Peyer's patch (tissue), 4 donors: ENCODE measurements around the gene GIPR. TPM values are rescaled to one million over a fixed set of nuclear protein-coding genes. Genes with fewer than 3 reads are reported as not detected.
A peak's percentile ranks its signal among the peaks of the same experiment; 100 is the strongest.
"Not testable (repeated sequence)": the region's sequence is repeated elsewhere in the genome, so short reads cannot be mapped to it uniquely, and the experiment has no call there.

ENCODE experiments used
- DNase-seq, 3 donors: peaks; one replicate each; pipeline ENCODE4 v3.0.0-alpha.2; 2017 to 2019
- H3K27ac ChIP-seq, 4 donors: fragments of 200-600 bp; sonication (generic); one replicate each; pipeline ENCODE4 v1.5.1; 2016 to 2019
- H3K27me3 ChIP-seq, 2 donors: fragments of 200-600 bp; sonication (generic); one replicate each; pipeline ENCODE4 v1.5.1; 2019
- H3K36me3 ChIP-seq, 3 donors: fragments of 200-600 bp; sonication (generic); one replicate each; pipeline ENCODE4 v1.5.1; 2016 to 2019
- H3K4me1 ChIP-seq, 4 donors: fragments of 200-600 bp; sonication (generic); one replicate each; pipeline ENCODE4 v1.5.1; 2016 to 2019
- H3K4me3 ChIP-seq, 4 donors: fragments of 200-600 bp; sonication (generic); 1 replicate in 3 of 4; 2 replicates in 1 of 4; pipeline ENCODE4 v1.5.1; 2016 to 2019; ENCODE audit warnings: mild to moderate bottlenecking in 1 of 4
- H3K9me3 ChIP-seq, 4 donors: fragments of 200-600 bp; sonication (generic); one replicate each; pipeline ENCODE4 v1.5.1; 2016 to 2019; ENCODE audit warnings: mild to moderate bottlenecking in 1 of 4
- CTCF ChIP-seq, 6 experiments: fragments of 450-650 bp in 4 of 6; fragments of 200-600 bp in 2 of 6; sonication (generic) in 1 of 6; IDR thresholded peaks; one replicate each; pipeline ENCODE4 v1.5.1; 2017 to 2019; ENCODE audit warnings: antibody characterized with exemption in 6 of 6, mild to moderate bottlenecking in 3 of 6, moderate library complexity in 1 of 6
- POLR2A ChIP-seq, 2 donors: fragments of 450-650 bp; IDR thresholded peaks; one replicate each; pipeline ENCODE4 v1.5.1; 2017; ENCODE audit warnings: antibody characterized with exemption in 2 of 2, mild to moderate bottlenecking in 2 of 2, moderate library complexity in 2 of 2
- total RNA-seq, 4 donors: library from RNA; depleted of rRNA; stranded (reverse); fragments of >200 nt; gene quantifications; one replicate each; pipeline ENCODE4 v1.1.0, GENCODE V29; 2016

Gene GIPR
- total RNA-seq, 4 donors from 2014 or later = 4.6 to 6.0 (median 5.6) TPM; not detected in 1

DNA sequence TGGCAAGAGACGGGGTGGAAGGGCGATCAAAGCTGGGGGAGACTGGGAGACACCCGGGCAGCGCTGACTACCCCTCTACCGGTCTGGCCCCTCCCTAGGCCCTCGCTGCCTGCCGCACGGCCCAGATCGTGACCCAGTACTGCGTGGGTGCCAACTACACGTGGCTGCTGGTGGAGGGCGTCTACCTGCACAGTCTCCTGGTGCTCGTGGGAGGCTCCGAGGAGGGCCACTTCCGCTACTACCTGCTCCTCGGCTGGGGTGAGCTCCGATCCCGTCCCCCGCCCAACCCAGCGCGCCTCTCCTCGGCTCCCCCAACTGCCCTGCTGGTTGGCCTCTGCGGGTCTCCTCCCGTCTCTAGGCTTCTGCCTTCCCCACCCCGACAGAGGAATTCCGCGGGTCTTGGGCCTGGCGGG, 8.8 kb downstream of the GIPR start:
- H3K27me3 ChIP-seq = no peaks in the 10 kb centered on the region
- H3K27ac ChIP-seq = peak overlapping the region in 2 of 4 donors; percentile 35 to 55
- no peak for TF ChIP-seq CTCF (IDR thresholded peaks at IDR 0.05)
- TF ChIP-seq POLR2A (IDR thresholded peaks at IDR 0.05) = no peak
- H3K4me3 ChIP-seq = peak overlapping the region; percentile 26 to 55 (median 52)
- H3K9me3 ChIP-seq = no peaks in the 10 kb centered on the region
- H3K4me1 ChIP-seq = peaks cover 0 to 18% (median 8%) of the 10 kb centered on the region in 4 donors
- peak in 2 of 3 donors; percentile 51 to 71 for DNase-seq
- H3K36me3 ChIP-seq = no peaks in the 10 kb centered on the region

- peak; percentile 95 to 97 (median 96) for DNase-seq
- Histone ChIP-seq H3K4me1 (peaks cover 0 to 21% (median 8%) of the 10 kb centered on the region in 4 donors), H3K27ac (peak overlapping the region in 2 of 4 donors; percentile 35 to 55), H3K27me3 (no peaks in the 10 kb centered on the region), H3K9me3 (no peaks in the 10 kb centered on the region), H3K36me3 (no peaks in the 10 kb centered on the region), H3K4me3 (peak overlapping the region; percentile 26 to 55 (median 52))
- TF ChIP-seq POLR2A (IDR thresholded peaks at IDR 0.05) = no peak
These were observed 9.6 kb downstream of the GIPR start for GRCh38 chr19:45677351-45678230.

GRCh38 chr19:45681391-45682015, 13.5 kb downstream of the GIPR start:
- peak overlapping the region in 3 of 4 donors; percentile 55 to 78 (median 63) for H3K27ac ChIP-seq

DNA sequence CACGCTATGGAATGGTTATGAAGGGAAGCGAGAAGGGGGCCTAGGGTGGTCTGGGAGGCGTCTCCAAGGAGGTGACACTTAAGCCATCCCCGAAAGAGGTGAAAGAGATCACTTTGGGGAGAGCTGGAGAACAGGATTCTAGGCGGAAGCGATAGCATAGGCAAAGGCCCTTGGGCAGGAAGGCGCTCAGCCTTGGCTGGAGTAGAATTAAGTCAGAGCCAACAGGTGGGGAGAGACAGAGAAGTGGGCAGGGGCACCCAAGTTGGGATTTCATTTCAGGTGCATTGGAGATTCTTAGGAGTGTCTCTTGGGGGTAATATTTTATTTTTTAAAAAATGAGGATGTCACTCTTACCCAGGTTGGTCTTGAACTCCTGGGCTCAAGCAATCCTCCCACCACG, 14.1 kb downstream of the GIPR start:
- no peaks in the 10 kb centered on the region for H3K27me3 ChIP-seq
- TF ChIP-seq POLR2A (IDR thresholded peaks at IDR 0.05) = no peak
- TF ChIP-seq CTCF (IDR thresholded peaks at IDR 0.05) = no peak
- no peak for DNase-seq
- H3K9me3 ChIP-seq = no peaks in the 10 kb centered on the region
- H3K36me3 ChIP-seq = peaks cover 0 to 18% (median 0%) of the 10 kb centered on the region in 3 donors
- H3K4me1 ChIP-seq = peaks cover 0 to 14% (median 7%) of the 10 kb centered on the region in 4 donors
- H3K27ac ChIP-seq = peak overlapping the region in 2 of 4 donors; percentile 63 to 78
- H3K4me3 ChIP-seq = peak overlapping the region in 1 of 4 donors; percentile 44

More at GRCh38 chr19:45681391-45682015, 13.5 kb downstream of the GIPR start:
- Histone ChIP-seq H3K4me1 (peaks cover 0 to 20% (median 8%) of the 10 kb centered on the region in 4 donors), H3K27me3 (no peaks in the 10 kb centered on the region), H3K36me3 (peaks cover 0 to 12% (median 0%) of the 10 kb centered on the region in 3 donors), H3K4me3 (peak overlapping the region; percentile 20 to 56 (median 38)), H3K9me3 (no peaks in the 10 kb centered on the region)
- DNase-seq = peak; percentile 81 to 95 (median 93)
- peak in 1 of 2 donors; percentile 36 for TF ChIP-seq POLR2A (IDR thresholded peaks at IDR 0.05)
- TF ChIP-seq CTCF (IDR thresholded peaks at IDR 0.05) = peak; percentile 95 to 99 (median 98)

DNA sequence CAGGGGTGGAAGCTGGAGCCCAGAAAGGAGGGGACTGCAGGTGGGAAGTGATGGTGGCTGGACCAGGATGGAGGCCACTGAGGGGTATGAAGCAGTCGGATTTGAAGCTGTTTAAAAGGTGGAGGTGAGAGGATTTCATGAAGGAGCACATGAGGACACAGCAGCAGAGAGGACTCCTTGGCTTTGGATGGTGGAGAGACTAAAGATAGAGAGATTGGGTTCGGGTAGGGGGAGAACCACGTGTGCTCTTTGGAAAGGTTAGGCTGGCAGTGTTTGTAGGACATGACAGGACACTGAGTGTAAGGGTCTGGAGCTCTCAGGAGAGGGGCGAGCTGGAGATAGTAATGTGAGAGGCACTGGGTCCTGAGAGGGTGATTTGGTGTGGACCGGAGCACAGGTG, 14.9 kb downstream of the GIPR start:
- Histone ChIP-seq H3K36me3 (peaks cover 0 to 26% (median 0%) of the 10 kb centered on the region in 3 donors), H3K27ac (no peak overlapping the region)

GRCh38 chr19:45685045-45685444, 17.0 kb downstream of the GIPR start:
- not testable (repeated sequence) for DNase-seq, H3K27me3 ChIP-seq, H3K4me1 ChIP-seq, H3K9me3 ChIP-seq, H3K27ac ChIP-seq, H3K4me3 ChIP-seq
- H3K36me3 ChIP-seq = peaks cover 0 to 34% (median 0%) of the 10 kb centered on the region in 3 donors

More for the DNA sequence above, 14.9 kb downstream of the GIPR start:
- Histone ChIP-seq H3K27me3 (no peaks in the 10 kb centered on the region), H3K4me1 (peaks cover 0 to 8% (median under 1%) of the 10 kb centered on the region in 4 donors), H3K9me3 (no peaks in the 10 kb centered on the region), H3K4me3 (no peak overlapping the region)
- TF ChIP-seq CTCF (IDR thresholded peaks at IDR 0.05) (no peak), POLR2A (IDR thresholded peaks at IDR 0.05) (no peak)
- no peak for DNase-seq
